Sigmoid colon (tissue), 3 donors: ENCODE measurements around the gene RNF223.

Experiments used
- POLR2A ChIP-seq, 2 donors: fragments of 450-650 bp; IDR thresholded peaks; one replicate each; pipeline ENCODE4 v1.6.1; 2016; ENCODE audit warnings: antibody characterized with exemption in 2 of 2, mild to moderate bottlenecking in 2 of 2, moderate library complexity in 2 of 2
- TF ChIP-seq, protein P1 (sequence below), 4 experiments: fragments of 450-650 bp in 3 of 4; fragments of 200-600 bp in 1 of 4; IDR thresholded peaks; one replicate each; pipeline ENCODE4 v1.5.1; 2016 to 2019; ENCODE audit warnings: antibody characterized with exemption in 4 of 4, mild to moderate bottlenecking in 3 of 4, moderate library complexity in 2 of 4

DNA sequence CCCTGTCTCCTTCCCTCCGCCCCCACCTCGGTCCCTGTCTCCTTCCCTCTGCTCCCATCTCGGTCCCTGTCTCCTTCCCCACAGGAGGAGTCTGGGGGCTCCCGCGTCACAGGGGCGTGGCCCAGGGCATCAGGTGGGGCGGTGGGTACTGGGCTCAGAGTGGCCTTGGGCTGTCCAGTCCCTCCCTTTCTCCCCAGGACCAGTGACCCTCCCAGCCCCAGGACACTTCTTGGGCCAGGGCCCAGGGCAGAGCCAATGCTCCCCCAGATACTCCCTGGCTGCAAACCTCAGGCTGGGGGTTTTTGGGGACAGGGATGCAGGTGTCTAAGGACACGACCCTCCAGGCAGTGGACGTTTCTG lies 6.8 kb upstream of the RNF223 start:
- no peak for TF ChIP-seq POLR2A (IDR thresholded peaks at IDR 0.05)
- TF ChIP-seq, protein P1, sequence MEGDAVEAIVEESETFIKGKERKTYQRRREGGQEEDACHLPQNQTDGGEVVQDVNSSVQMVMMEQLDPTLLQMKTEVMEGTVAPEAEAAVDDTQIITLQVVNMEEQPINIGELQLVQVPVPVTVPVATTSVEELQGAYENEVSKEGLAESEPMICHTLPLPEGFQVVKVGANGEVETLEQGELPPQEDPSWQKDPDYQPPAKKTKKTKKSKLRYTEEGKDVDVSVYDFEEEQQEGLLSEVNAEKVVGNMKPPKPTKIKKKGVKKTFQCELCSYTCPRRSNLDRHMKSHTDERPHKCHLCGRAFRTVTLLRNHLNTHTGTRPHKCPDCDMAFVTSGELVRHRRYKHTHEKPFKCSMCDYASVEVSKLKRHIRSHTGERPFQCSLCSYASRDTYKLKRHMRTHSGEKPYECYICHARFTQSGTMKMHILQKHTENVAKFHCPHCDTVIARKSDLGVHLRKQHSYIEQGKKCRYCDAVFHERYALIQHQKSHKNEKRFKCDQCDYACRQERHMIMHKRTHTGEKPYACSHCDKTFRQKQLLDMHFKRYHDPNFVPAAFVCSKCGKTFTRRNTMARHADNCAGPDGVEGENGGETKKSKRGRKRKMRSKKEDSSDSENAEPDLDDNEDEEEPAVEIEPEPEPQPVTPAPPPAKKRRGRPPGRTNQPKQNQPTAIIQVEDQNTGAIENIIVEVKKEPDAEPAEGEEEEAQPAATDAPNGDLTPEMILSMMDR (IDR thresholded peaks at IDR 0.05) = no peak
